NCI-H1417 (cell line): ENCODE data around the gene VIPR2.

Experiments used
- DNase-seq, 3 experiments: peaks; one replicate each; lab custom pipeline; 2025; lab: John Stamatoyannopoulos, UW

The VIPR2 gene

GRCh38 chr7:159025161-159025779 is 119.4 kb downstream of the VIPR2 start:
- DNase-seq, result peak in 1 of 3 experiments; percentile 73

GRCh38 chr7:159024280-159024951 is 120.3 kb downstream of the VIPR2 start:
- DNase-seq, result no peak

DNA sequence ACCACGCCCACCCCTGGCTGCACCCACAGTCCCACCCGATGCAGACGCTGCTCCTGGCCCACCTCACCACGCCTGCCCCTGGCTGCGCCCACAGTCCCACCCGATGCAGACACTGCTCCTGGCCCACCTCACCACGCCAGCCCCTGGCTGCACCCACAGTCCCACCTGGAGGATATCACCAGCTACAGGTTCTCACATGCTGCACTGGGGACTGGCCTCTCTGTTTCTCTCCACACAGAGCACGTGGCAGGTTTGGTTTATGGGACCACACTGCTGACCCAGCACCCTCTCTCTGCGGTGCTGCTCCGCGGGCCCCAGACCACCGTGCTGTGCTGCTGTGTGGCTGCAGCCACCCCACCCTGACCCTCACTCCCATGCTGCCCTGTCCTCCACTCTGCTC is 120.9 kb downstream of the VIPR2 start:
- DNase-seq, result no peak

DNA sequence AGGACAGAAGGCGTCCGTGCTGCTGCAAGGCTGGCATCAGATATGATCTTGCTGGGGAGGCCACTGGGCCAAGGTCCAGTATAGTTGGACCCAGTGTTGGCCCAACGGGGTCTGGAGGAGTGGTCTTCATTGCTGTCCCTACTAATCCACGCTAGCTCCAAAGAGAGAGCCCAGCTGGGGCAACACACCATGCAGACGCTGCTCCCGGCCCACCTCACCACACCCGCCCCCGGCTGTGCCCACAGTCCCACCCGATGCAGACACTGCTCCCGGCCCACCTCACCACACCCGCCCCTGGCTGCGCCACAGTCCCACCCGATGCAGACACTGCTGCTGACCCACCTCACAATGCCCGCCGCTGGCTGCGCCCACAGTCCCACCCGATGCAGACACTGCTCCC is 121.5 kb downstream of the VIPR2 start:
- no peak for DNase-seq

DNA sequence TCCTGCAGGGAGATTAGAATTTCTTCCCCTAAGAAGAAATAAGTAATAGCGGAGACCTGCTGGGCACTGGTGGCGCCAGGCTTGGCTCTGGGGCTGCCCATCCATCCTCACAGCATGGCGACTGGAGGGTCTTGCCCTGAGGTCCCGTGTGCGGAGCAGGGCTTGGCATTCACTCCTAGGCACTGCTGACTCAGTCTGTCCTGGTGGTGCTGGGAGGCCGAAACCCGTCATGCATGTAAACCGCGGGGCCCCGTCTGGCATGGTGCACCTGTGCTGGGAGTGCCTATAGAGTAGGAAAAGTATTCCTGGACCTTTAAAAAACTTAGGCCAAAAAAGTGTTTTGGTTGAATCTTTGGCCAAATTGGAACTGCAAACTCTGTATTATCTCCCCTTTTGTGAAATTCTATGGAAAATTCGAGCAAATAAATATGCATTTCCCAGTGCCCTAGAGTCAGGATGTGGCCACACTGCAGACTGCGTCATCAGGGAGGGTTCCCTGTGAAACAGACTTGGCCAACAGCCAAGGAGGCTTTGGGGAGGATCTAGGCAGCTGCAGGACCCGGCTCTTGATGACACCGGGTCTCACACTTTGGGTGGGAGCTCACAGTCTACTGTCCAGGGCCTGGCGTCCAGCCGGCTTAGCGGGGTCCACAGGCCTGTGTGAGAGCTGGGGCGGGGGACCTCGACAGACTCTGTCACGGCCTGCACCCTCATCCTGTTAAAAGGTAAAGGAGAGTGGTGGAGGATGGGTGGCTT is 122.3 kb downstream of the VIPR2 start:
- no peak for DNase-seq

- no peak for DNase-seq
Measured at GRCh38 chr7:159020987-159021386, 123.7 kb downstream of the VIPR2 start.

GRCh38 chr7:159019111-159019510 is 125.6 kb downstream of the VIPR2 start:
- DNase-seq, result peak in 1 of 3 experiments; percentile 39

DNA sequence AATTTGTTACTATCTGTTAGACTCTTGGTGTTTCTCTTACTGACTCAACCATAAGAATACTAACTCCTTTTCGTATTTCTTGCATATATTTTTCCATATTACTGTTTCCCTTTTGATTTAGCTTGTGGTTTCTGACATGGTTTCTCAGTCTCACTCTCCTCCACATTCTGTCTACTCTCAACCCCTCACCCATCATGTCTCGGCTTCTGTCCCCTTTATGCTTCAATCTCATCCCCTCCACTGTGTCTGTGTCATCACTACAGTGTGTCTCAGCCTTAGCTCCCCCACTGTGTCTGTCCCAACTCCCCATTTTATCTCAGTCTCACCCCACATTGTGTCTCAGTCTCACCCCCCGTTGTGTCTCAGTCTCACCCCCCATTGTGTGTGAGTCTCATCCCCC is 126.9 kb downstream of the VIPR2 start:
- DNase-seq, result no peak

DNA sequence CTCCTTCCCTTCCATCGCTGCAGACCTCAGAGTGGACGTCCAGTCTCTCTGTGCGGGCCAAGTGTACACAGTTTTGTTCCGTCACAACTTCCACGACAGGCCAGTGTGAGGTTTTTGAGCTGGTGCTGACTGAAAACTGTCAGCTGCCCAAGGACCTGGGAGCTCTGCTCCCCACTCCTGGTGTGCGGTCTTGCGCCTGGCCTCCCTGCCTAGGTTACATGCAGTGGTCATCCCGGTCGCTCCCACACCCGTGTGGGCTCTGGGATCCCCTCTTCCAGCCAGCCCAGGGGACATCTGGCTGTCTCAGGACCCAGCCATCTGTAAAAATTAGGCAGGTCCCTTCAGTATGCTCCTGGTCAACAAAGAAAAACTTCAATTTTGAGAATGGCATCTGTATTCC is 127.5 kb downstream of the VIPR2 start:
- no peak for DNase-seq

GRCh38 chr7:159016591-159016990 is 128.1 kb downstream of the VIPR2 start:
- no peak for DNase-seq

- DNase-seq, result no peak
Measured at GRCh38 chr7:159015454-159016410, 128.9 kb downstream of the VIPR2 start.

GRCh38 chr7:159015081-159015453 is 129.6 kb downstream of the VIPR2 start:
- DNase-seq, result no peak

DNA sequence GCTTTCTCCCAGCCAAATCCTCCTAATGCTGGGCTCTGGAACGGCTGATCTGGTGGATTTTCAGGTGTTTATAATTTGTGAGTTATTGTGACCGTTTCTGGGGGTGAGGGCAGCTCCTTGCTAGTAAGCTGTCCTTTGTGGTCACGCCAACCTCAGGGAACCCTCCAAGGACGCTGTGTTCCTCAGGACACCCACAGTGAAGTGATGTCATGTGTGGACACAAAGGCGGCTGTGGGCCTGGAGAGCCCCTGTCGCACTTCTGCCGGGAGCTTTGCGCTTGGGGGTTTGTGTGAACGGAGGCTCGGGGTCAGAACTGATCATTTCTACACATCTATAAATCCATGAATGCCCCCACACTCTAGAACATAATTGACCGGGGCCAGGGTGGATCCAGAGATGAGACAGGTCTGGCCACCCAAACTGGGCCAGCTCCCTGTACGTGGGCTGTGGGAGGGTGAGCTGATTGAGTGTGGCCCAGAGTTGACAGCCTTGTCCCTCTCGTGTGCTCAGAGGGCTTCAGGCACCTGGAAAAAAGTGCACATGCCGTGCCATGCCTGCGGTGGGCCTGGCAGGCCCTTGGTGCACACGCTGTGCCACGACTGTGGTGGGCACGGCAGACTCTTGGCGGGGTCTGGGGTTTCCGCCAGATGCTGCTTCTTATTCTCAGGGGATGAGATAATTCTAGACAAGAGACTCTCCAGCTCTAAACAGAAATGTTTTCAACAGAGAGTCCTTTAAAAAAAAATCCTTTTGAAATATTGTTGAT is 130.2 kb downstream of the VIPR2 start:
- no peak for DNase-seq

GRCh38 chr7:159013825-159014289 is 130.8 kb downstream of the VIPR2 start:
- no peak for DNase-seq

GRCh38 chr7:159013181-159013690 is 131.4 kb downstream of the VIPR2 start:
- DNase-seq, result no peak

GRCh38 chr7:159012353-159013069 is 132.2 kb downstream of the VIPR2 start:
- peak in 1 of 3 experiments; percentile 41 for DNase-seq

- DNase-seq, result no peak
Measured at GRCh38 chr7:159011722-159012022, 133.0 kb downstream of the VIPR2 start.

GRCh38 chr7:159010937-159011721 is 133.5 kb downstream of the VIPR2 start:
- DNase-seq, result no peak

DNA sequence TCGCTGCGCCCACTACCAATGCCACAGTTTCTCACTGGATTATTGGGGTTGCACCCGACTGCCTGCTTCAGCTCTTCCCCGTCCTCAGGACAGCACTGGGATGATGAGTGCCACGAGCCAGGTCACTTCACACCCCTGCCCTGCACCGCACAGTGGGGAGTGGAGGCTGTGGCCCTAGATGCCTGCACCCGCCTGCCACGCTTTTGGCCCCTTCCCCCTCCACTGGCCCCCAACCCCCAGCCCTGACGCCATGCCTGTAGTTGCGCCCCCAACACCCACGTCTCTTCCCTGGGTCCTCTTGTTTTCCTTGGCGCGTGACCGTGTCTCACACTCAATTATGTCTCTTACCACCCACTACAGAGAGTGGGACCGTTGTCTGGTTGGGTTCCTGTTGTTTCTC is 134.3 kb downstream of the VIPR2 start:
- DNase-seq, result no peak

GRCh38 chr7:159009951-159010350 is 134.7 kb downstream of the VIPR2 start:
- no peak for DNase-seq
